CD4-positive, alpha-beta T cell treated with Interleukin-17A for 4 hours (primary cell): Measurements from ENCODE around the gene KNCN.

Source experiments
- DNase-seq: peaks from one replicate; pipeline ENCODE4 v3.0.0-alpha.2; 2020; ENCODE audit warnings: mixed read lengths

KNCN gene

DNA sequence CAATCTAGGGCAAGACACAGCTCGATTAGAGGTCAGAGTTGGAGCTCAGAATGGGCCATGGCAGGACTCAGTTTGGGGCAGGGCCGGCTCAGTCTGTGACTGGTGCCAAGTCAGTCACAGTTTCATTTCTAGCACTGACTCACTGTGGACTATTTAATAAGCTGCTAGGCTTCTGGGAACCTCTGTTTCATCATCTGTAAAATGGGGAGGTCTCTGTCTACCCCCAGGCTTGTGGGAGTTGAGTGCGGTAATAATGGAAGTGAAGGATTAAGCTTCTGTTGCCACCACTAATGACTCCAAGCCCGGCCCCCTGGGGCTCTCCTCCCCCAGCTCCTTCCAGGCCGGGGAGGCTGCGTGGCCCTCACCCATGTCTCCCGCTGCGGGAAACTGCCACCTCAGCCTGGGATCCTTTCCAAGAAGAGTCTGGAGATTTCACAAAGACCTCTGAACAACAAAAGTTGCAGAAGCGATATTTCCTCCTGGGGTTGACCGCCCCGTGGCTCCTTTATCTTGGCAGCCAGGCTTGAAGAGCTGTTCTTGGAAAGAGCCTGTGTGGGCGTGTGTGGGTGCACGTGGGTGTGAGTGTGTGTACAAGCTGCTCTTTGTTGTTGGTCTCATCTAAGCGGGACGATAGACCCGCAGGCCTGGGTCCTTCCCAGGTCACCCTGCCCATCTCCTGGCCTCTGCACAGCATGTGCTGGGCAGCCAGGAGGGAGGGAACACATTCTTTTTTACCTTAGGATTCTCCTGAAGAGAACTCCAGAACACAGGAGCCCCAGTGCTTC, 29.1 kb downstream of the KNCN start:
- no peak for DNase-seq

GRCh38 chr1:46521414-46521813, 30.0 kb downstream of the KNCN start:
- DNase-seq, result no peak

GRCh38 chr1:46520063-46520911, 31.2 kb downstream of the KNCN start:
- DNase-seq, result no peak

DNA sequence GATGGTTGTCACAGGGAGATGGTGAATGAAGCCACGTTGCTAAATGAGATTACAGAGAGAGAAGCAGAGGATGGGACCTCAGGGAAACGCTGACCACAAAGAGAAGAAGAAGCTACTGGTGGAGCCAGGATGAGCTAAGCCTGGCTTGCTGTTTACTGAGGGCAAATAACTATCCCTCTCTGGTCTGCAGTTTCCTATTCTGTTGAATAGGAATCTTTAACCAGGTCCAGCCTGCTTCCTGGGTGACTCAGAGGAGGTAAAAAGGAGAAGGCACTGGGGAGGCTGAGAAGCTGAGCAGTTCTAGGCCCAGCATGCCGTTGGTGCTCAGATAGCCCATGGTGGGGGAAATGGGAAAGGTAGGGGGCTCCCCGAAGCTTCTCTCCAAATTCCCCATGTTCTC, 32.2 kb downstream of the KNCN start:
- DNase-seq, result no peak

GRCh38 chr1:46517932-46518498, 33.4 kb downstream of the KNCN start:
- DNase-seq, result no peak

DNA sequence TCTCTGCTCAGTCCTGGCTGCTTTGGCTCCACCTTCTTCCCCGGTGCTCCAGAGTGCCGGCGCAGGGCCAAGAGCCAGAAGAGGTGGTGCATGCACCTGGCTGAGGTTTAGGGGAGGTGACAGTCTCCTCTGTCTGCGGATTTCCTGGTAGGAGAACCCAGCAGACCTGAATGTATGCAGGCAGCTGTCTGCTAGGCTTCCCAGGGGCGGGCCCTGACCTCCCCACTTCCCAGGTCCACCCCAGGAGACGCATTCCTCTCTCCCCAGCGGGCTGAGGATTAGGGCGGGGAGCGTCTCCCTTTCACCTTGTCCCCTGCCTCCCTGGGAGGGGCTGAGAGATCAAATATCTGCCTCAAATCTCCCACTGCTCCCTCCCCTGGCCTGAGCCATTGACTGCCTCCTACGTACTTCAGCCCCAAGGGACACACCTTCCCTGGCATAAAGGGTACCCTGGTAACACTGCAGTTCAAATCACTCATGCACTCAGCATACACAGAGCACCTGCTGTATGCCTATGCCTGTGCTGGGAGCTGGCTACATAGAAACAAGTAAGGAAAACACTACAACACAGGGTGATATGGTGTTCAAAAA, 34.3 kb downstream of the KNCN start:
- no peak for DNase-seq

DNA sequence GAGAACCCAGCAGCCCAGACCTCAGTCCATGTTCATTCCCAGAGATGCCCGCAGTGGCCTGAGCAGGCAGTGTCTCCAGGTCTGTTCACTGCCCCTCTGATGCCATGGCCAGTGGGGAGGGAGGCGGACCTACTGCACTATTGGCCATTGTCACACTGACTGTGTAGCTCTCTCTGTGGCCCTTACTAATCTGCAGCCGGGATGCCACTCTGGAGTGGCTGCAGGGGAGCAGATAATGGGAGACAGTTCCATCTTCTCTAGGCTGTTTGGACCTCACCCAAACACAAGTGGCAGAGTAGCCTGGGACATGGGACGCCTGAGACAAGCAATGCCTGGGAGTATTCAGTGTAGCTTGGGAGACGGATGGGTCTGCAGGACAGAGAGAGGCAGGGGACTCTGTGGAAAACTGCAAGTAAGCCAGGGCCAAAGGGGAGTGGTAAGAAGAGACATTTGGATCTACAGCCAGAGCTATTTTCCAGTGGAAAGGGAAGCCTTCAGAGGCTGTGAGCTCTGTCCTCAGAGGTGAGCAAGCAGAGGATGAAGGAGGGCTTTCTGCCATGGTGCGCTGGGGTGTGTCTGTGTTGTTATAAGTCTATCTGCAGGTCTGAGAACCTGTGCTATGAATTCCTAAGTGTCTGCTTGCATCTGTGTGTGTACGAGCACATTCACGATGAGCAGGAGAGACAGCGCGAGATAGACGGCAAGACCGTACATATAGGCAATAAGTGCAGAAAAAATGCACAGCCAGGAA, 35.1 kb downstream of the KNCN start:
- DNase-seq, result no peak

- DNase-seq, result no peak
These were observed 35.9 kb downstream of the KNCN start for GRCh38 chr1:46515576-46515975.

DNA sequence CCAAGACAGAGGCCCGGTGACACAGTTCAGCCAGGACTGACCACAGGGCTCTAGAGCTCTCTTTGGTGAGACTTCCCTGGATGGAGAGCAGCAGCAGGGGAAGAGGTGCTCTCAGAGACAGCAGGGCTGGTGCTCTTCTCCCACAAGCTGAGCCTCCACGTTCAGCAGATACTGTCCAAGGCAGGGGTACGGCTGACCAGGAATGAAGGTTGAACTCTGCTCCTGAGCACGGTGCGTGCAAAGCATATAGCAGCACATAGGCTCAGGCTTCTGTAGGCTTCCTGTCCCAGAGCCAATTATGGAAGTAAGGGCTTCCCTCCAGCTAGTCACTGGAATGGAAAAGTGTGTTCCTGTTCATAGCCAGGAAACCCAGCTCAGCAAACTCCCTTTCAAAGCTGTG, 37.9 kb downstream of the KNCN start:
- DNase-seq, result no peak

DNA sequence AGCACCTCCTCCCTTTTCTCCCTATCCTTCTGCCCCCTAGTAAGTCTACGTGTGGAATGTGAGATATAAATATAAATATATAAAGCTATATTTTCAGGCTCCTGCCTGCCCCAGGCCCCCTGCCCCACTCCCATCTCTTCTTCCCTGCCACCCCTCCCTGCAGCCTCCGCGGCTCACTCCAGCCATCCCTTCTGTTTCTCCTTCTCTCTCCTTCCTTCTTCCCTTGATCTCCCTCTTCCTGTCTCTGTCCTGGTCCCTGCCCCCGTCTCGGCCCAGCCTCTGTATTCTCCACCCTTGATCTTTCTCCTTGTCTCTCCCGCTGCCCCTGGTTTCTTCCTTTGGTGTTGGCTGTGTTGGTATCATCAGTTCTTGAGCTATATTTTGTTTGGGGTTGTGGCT, 38.7 kb downstream of the KNCN start:
- DNase-seq, result no peak

- no peak for DNase-seq
These were observed 39.2 kb downstream of the KNCN start for GRCh38 chr1:46512135-46512791.

DNA sequence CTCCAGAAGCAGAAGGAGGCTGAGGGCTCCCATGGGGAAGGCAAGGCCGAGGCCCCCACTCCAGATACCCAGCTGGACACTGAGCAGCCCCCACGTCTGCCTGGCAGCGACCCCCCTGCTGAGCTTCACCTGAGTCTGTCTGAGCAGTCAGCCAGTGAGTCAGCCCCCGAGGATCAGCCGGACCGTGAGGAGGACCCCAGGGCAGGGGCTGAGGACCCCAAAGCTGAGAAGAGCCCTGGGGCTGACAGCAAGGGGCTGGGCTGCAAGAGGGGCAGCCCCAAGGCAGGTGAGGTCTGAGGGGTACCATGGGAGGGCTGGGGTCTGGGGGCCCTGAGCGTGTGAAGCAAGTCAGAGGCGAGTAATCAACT, 40.5 kb downstream of the KNCN start:
- no peak for DNase-seq

GRCh38 chr1:46510341-46510997, 41.0 kb downstream of the KNCN start:
- no peak for DNase-seq

DNA sequence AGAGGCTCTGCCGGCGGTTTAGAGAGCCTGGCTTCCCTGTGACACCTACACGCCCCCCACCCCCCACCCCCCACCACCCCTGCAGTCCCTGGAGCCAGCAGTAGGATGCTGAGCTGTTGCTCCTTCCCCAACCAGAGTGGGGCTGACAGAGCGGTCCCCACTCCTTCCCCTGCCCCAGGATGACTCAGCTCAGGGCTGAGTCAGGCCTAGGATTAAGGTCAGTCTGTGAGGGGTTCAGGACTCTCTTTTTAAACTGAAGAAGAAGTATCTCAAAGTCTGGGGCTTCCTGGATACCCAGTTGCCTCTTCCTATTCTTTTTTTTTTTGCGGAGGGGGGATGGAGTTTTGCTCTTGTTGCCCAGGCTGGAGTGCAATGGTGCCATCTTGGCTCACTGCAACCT, 42.7 kb downstream of the KNCN start:
- no peak for DNase-seq

GRCh38 chr1:46506470-46507219, 44.8 kb downstream of the KNCN start:
- no peak for DNase-seq

- no peak for DNase-seq
These were observed 48.0 kb downstream of the KNCN start for GRCh38 chr1:46503421-46503820.

DNA sequence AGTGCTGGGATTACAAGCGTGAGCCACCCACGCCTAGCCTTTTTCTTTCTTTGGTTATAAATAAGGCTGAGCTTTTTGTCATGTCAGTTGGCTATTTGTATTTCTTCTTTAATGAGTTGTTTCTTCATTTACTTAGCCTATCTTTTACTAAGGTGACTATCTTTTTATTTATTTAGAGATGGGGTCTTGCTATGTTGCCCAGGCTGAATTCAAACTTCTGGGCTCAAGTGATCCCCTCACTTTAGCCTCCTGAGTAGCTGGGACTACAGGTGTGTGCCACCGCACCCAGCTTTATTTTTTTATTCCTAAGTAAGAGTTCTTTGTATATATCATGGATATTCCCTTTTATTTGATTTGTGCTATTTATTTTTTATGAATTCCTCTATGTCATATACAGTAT, 49.9 kb downstream of the KNCN start:
- DNase-seq, result no peak

DNA sequence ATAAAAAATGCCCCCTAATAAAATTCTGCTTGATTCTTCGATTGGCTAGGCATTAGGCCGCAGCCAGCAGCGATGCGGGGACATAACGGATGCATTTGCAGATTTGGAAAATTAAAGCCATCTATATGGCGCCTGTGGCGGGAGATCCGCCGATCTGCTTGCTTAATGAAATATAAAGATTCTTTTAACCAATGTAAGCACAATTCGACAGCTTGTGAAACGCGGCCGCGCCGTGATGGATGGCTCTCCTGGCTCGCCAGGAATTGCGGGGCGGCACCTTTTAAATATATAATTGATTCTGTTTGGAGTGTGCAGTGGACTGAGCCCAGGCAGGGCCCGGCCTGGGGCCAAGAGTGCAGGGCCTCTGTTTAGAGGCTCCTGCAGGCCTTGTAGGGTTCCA, 53.8 kb downstream of the KNCN start:
- no peak for DNase-seq

- DNase-seq, result no peak
These were observed 54.4 kb downstream of the KNCN start for GRCh38 chr1:46497020-46497419.

DNA sequence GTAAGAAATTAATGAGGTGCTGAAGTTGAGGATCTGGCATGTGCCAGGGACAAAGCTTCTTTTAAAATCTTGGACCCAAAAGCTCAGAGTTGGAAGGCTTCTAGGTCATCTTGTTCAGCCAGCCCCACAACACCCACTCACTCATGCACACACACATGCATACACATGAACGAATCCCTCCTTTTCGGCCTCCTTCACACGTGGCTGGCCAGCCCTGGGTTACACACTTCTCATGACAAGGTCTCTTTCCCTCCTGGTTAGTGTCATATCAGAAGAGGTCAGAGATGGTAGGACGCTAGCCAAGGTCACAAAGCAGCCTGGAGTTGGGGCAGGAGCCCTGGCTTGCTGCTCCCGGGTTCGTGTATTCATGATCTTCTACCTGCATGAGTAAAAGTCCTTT, 54.9 kb downstream of the KNCN start:
- DNase-seq, result no peak

DNA sequence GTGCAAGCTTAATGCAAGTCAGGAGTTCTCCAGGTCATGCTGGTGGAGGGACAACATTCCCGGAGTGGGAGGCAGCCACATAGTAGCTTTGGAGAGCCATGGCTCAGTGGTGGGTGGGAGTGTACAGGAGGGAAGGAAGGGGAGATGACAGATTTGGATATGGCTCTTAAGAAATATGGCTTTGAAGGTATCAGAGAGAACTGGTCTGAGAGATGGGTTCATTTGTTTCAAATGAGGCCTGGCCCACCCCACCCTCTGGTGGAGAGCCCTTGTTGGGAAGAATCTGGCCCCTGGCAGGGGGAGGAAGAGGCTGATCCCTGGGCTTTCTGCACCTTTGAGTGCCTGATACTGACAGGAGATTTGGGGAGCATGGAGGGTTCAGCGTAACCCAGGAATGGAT, 55.7 kb downstream of the KNCN start:
- no peak for DNase-seq
